ENCODE measurements around the gene PTPRU. TPM values are rescaled to one million over a fixed set of nuclear protein-coding genes. Genes with fewer than 3 reads are reported as not detected.

PTPRU gene
- total RNA-seq, 1 experiment from 2014 or later = 54.5 TPM

- BruUV-seq (replicated peaks) = no TSS peak
- CTCF ChIA-PET = no interaction called here
- Mint-ChIP-seq H3K9me3 (ENCODE audit: low read depth, unreplicated experiment) (no peaks in the 10 kb centered on the region), H3K27me3 (ENCODE audit: unreplicated experiment) (no peaks in the 10 kb centered on the region), H3K4me1 (ENCODE audit: low read depth, unreplicated experiment) (no peaks in the 10 kb centered on the region), H3K27ac (ENCODE audit: unreplicated experiment) (no peak overlapping the region), H3K36me3 (ENCODE audit: insufficient read depth, unreplicated experiment) (no peaks in the 10 kb centered on the region), H3K4me3 (ENCODE audit: low read depth, unreplicated experiment) (no peak overlapping the region)
- no peak for DNase-seq
- intact Hi-C loops (cut with micrococcal nuclease; ENCODE audit: unreplicated experiment) = no loop called here
- no peak for TF ChIP-seq CTCF (IDR thresholded peaks at IDR 0.05; ENCODE audit: unreplicated experiment)
Measured at GRCh38 chr1:29304025-29304684, 67.8 kb downstream of the PTPRU start.

- no peak overlapping the region for H3K4me3 Mint-ChIP-seq (ENCODE audit: low read depth, unreplicated experiment)
Measured at GRCh38 chr1:29305943-29306342, 69.6 kb downstream of the PTPRU start.

GRCh38 chr1:29306471-29307140, 70.3 kb downstream of the PTPRU start:
- no peak overlapping the region for H3K27ac Mint-ChIP-seq (ENCODE audit: unreplicated experiment)
- no TSS peak for BruUV-seq (replicated peaks)
- no peaks in the 10 kb centered on the region for H3K9me3 Mint-ChIP-seq (ENCODE audit: low read depth, unreplicated experiment)
- H3K4me3 Mint-ChIP-seq (ENCODE audit: low read depth, unreplicated experiment) = no peak overlapping the region
- intact Hi-C loops (cut with micrococcal nuclease; ENCODE audit: unreplicated experiment) = no loop called here
- CTCF ChIA-PET = no interaction called here
- H3K27me3 Mint-ChIP-seq (ENCODE audit: unreplicated experiment) = no peaks in the 10 kb centered on the region
- no peak for DNase-seq
- TF ChIP-seq CTCF (IDR thresholded peaks at IDR 0.05; ENCODE audit: unreplicated experiment) = no peak
- no peaks in the 10 kb centered on the region for H3K36me3 Mint-ChIP-seq (ENCODE audit: insufficient read depth, unreplicated experiment)
- H3K4me1 Mint-ChIP-seq (ENCODE audit: low read depth, unreplicated experiment) = no peaks in the 10 kb centered on the region

More at GRCh38 chr1:29305943-29306342, 69.6 kb downstream of the PTPRU start:
- Mint-ChIP-seq H3K4me1 (ENCODE audit: low read depth, unreplicated experiment) (no peaks in the 10 kb centered on the region), H3K27ac (ENCODE audit: unreplicated experiment) (no peak overlapping the region), H3K36me3 (ENCODE audit: insufficient read depth, unreplicated experiment) (no peaks in the 10 kb centered on the region), H3K27me3 (ENCODE audit: unreplicated experiment) (no peaks in the 10 kb centered on the region), H3K9me3 (ENCODE audit: low read depth, unreplicated experiment) (no peaks in the 10 kb centered on the region)
- CTCF ChIA-PET = interaction anchor here (0.7 kb wide), 1 partner anchor 50 kb away, joined by 4 read pairs; no protein-coding TSS in a partner anchor
- no peak for DNase-seq
- TF ChIP-seq CTCF (IDR thresholded peaks at IDR 0.05; ENCODE audit: unreplicated experiment) = no peak
- no TSS peak for BruUV-seq (replicated peaks)
- intact Hi-C loops (cut with micrococcal nuclease; ENCODE audit: unreplicated experiment) = no loop called here

GRCh38 chr1:29309075-29309474, 72.8 kb downstream of the PTPRU start:
- H3K4me1 Mint-ChIP-seq (ENCODE audit: low read depth, unreplicated experiment) = no peaks in the 10 kb centered on the region
- CTCF ChIA-PET = no interaction called here
- H3K27ac Mint-ChIP-seq (ENCODE audit: unreplicated experiment) = no peak overlapping the region
- H3K9me3 Mint-ChIP-seq (ENCODE audit: low read depth, unreplicated experiment) = no peaks in the 10 kb centered on the region
- BruUV-seq (replicated peaks) = no TSS peak
- H3K27me3 Mint-ChIP-seq (ENCODE audit: unreplicated experiment) = no peaks in the 10 kb centered on the region
- no peak for TF ChIP-seq CTCF (IDR thresholded peaks at IDR 0.05; ENCODE audit: unreplicated experiment)
- H3K4me3 Mint-ChIP-seq (ENCODE audit: low read depth, unreplicated experiment) = no peak overlapping the region
- DNase-seq = no peak
- intact Hi-C loops (cut with micrococcal nuclease; ENCODE audit: unreplicated experiment) = no loop called here
- no peaks in the 10 kb centered on the region for H3K36me3 Mint-ChIP-seq (ENCODE audit: insufficient read depth, unreplicated experiment)
